ENCODE results near the gene JAK1.

JAK1 gene

GRCh38 chr1:64965366-64966157 lies 787 bp downstream of the JAK1 start:
- H4K20me1 ChIP-seq (ENCODE audit: insufficient read depth, low read length, poor library complexity, severe bottlenecking) = peaks cover 39% of the 10 kb centered on the region
- no peaks in the 10 kb centered on the region for H3K27me3 ChIP-seq (ENCODE audit: insufficient read depth, low read length, poor library complexity, severe bottlenecking)
- H3K9me2 ChIP-seq (replicated peaks; ENCODE audit: low read depth, low read length) = no peaks in the 10 kb centered on the region
- H2AFZ ChIP-seq (ENCODE audit: low read length) = 0 out of 2 replicates have a peak overlapping the region, but pooled peaks have one; percentile 1
- no peak for TF ChIP-seq CTCF (conservative IDR thresholded peaks at IDR 0.05; ENCODE audit: low read length)
- no peak for TF ChIP-seq EZH2phosphoT487 (IDR thresholded peaks at IDR 0.05; ENCODE audit: borderline replicate concordance)
- H3K9ac ChIP-seq (ENCODE audit: low read depth, low read length, poor library complexity, severe bottlenecking) = peak overlapping the region; percentile 89
- peaks cover 3% of the 10 kb centered on the region; the same call in 1 of the 2 replicates for H3F3A ChIP-seq (ENCODE audit: low read depth)
- no peaks in the 10 kb centered on the region for H3K9me3 ChIP-seq (ENCODE audit: insufficient read depth, low read depth, low read length)
- H3K4me2 ChIP-seq (ENCODE audit: low read depth, low read length, poor library complexity, severe bottlenecking) = peak overlapping the region; percentile 86
- peak overlapping the region; percentile 96 for H3K4me3 ChIP-seq (ENCODE audit: low read length, poor library complexity, severe bottlenecking)
- H3K4me1 ChIP-seq (ENCODE audit: insufficient read depth, low read length, poor library complexity, severe bottlenecking) = peaks cover 59% of the 10 kb centered on the region
- peaks cover 57% of the 10 kb centered on the region for H3K79me2 ChIP-seq (ENCODE audit: insufficient read depth, low read length)
- H3K36me3 ChIP-seq (ENCODE audit: insufficient read depth, low read length) = no peaks in the 10 kb centered on the region

DNA sequence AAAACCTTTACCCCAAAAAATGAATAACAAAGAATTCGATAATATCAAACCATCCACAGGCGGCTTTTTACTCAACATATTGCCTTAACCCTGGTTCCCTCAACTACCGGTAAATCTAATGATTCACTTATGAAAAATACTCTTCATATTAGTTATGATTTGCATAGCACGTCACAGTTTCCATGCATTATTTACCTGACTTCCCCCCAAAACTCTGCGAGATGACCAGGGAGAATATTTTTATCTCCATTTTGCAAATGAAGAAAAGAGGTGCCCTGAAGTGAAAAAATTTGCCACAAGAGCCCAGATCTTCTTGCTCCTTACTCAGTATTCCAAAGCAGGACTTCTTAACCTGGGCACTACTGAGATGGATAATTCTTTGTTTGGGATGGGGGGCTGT lies 2.9 kb downstream of the JAK1 start:
- peak overlapping the region; percentile 89 for H3K9ac ChIP-seq (ENCODE audit: low read depth, low read length, poor library complexity, severe bottlenecking)
- peaks cover 77% of the 10 kb centered on the region for H3K79me2 ChIP-seq (ENCODE audit: insufficient read depth, low read length)
- TF ChIP-seq CTCF (conservative IDR thresholded peaks at IDR 0.05; ENCODE audit: low read length) (no peak), EZH2phosphoT487 (IDR thresholded peaks at IDR 0.05; ENCODE audit: borderline replicate concordance) (no peak)
- no peak overlapping the region for H2AFZ ChIP-seq (ENCODE audit: low read length)
- peaks cover 55% of the 10 kb centered on the region for H4K20me1 ChIP-seq (ENCODE audit: insufficient read depth, low read length, poor library complexity, severe bottlenecking)
- H3K27me3 ChIP-seq (ENCODE audit: insufficient read depth, low read length, poor library complexity, severe bottlenecking) = no peaks in the 10 kb centered on the region
- peaks cover 80% of the 10 kb centered on the region for H3K4me1 ChIP-seq (ENCODE audit: insufficient read depth, low read length, poor library complexity, severe bottlenecking)
- no peaks in the 10 kb centered on the region for H3K36me3 ChIP-seq (ENCODE audit: insufficient read depth, low read length)
- H3K4me2 ChIP-seq (ENCODE audit: low read depth, low read length, poor library complexity, severe bottlenecking) = peak overlapping the region; percentile 86
- no peaks in the 10 kb centered on the region for H3K9me2 ChIP-seq (replicated peaks; ENCODE audit: low read depth, low read length)
- H3K4me3 ChIP-seq (ENCODE audit: low read length, poor library complexity, severe bottlenecking) = peak overlapping the region; percentile 96
- H3K9me3 ChIP-seq (ENCODE audit: insufficient read depth, low read depth, low read length) = no peaks in the 10 kb centered on the region
- H3F3A ChIP-seq (ENCODE audit: low read depth) = peaks cover 3% of the 10 kb centered on the region; the same call in 1 of the 2 replicates

DNA sequence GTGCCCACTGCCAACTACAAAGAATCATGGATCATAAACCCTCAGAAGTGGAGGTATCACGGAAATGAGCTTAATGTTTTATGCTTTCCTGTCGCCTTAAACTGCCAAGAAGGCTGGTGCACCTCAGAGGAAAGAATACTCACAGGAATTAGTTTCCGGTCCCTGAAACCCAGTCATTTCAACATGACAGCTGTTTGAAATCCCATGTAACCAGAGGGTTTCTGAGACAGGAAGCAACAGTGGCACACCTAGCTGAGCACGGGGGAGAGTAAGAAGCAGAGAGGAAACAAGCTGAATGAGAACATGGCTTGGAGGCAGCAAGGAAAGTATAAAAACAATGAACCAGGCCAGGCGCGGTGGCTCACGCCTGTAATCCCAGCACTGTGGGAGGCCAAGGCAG lies 3.9 kb downstream of the JAK1 start:
- Histone ChIP-seq H3F3A (ENCODE audit: low read depth) (peaks cover 3% of the 10 kb centered on the region; the same call in 1 of the 2 replicates), H2AFZ (ENCODE audit: low read length) (no peak overlapping the region), H3K4me2 (ENCODE audit: low read depth, low read length, poor library complexity, severe bottlenecking) (peak overlapping the region; percentile 86), H3K9me2 (replicated peaks; ENCODE audit: low read depth, low read length) (no peaks in the 10 kb centered on the region), H3K4me3 (ENCODE audit: low read length, poor library complexity, severe bottlenecking) (peak overlapping the region; percentile 96), H3K27me3 (ENCODE audit: insufficient read depth, low read length, poor library complexity, severe bottlenecking) (no peaks in the 10 kb centered on the region), H3K9me3 (ENCODE audit: insufficient read depth, low read depth, low read length) (no peaks in the 10 kb centered on the region), H3K4me1 (ENCODE audit: insufficient read depth, low read length, poor library complexity, severe bottlenecking) (peaks cover 80% of the 10 kb centered on the region), H3K79me2 (ENCODE audit: insufficient read depth, low read length) (peaks cover 87% of the 10 kb centered on the region), H3K36me3 (ENCODE audit: insufficient read depth, low read length) (no peaks in the 10 kb centered on the region), H3K9ac (ENCODE audit: low read depth, low read length, poor library complexity, severe bottlenecking) (peak overlapping the region; percentile 89), H4K20me1 (ENCODE audit: insufficient read depth, low read length, poor library complexity, severe bottlenecking) (peaks cover 62% of the 10 kb centered on the region)
- TF ChIP-seq CTCF (conservative IDR thresholded peaks at IDR 0.05; ENCODE audit: low read length) (no peak), EZH2phosphoT487 (IDR thresholded peaks at IDR 0.05; ENCODE audit: borderline replicate concordance) (no peak)

Data from Loucy (cell line).